HG03108 (cell line): ENCODE data around the gene HSPB3.
"Not testable (repeated sequence)": the region's sequence is repeated elsewhere in the genome, so short reads cannot be mapped to it uniquely, and the experiment has no call there.

Experiments used
- ATAC-seq: cut with Tn5 transposase; IDR thresholded peaks from one replicate; pipeline ENCODE4 v1.9.1; 2021; ENCODE audit warnings: moderate library complexity; ENCODE audit not compliant: unreplicated experiment

Gene HSPB3

DNA sequence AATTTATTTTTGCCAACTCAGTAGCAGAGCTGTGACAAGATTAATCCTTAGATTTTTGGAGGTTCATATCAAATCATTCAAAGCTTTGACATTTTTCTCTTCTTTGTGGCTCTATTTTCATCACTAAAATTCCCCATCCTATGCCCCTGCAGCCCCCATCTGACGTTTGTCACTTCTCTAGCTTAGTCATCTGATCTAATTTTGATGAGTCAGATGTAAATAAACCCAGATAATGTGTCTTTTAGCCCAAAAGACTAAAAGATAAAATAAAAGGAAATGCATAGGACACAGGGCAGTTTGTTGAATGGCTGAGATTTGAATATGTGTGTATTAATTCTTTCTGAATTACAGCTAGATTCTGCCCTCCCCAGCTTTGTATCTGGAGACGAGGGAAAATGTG is 897 bp upstream of the HSPB3 start:
- no peak for ATAC-seq

GRCh38 chr5:54457094-54457862 is 1.8 kb downstream of the HSPB3 start:
- ATAC-seq: no peak

GRCh38 chr5:54458221-54458620 is 2.7 kb downstream of the HSPB3 start:
- ATAC-seq: no peak

DNA sequence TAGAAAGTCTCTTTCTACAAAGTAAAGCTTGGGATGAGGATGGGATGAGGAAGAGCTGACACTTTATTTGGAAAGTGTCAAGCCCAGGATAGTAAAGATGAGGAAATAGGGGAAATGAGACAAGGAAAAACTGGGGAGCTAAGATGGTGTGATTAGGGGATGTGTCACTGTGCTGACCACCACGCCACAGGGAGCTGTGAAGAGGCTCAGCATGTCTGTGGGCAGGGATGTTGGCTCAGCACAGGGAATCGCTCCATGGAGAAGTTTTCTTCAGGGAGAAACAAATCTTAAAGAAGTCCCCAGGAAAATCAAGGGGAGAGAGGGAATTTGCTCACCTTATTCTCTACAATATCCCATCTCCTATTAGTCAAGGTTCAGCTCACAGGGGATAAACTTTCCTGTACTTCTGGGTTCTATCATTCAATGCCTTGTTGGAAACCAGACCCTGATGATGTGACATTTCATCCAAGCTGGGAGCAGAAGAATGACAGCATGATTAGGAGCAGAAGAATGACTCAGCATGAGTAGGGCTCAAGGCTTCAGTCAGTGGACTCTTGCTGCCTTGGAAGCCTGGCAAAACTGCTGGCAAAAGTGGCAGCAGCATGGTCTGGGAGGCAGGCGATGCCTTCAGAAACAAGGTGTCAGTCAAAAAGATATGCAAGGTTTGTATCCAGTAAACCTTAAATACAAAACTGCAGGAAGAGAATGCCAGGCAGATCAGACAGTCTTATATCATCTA is 4.9 kb downstream of the HSPB3 start:
- no peak for ATAC-seq

DNA sequence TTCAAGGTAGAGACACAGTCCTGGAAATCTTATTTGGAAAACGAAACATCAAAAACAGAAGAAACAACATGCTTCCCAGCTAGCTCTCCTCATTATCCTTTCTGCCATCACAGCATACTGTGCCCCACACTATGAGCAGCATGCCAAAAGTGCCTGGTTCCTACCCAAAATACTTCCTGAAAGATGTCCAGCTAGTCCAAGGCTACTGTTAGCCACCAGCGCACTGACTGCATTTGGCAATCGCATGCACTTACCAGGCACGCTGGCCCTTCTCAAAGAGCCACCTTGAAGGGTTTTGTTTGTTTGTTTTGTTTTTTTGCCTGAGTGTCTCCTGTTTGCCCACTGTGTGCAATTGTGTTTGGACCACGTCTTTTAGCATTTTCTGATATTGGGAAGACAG is 6.8 kb downstream of the HSPB3 start:
- ATAC-seq: no peak

- no peak for ATAC-seq
Measured at GRCh38 chr5:54463713-54464112, 8.2 kb downstream of the HSPB3 start.

GRCh38 chr5:54469622-54470021 is 14.1 kb downstream of the HSPB3 start:
- peak; percentile 74 for ATAC-seq

DNA sequence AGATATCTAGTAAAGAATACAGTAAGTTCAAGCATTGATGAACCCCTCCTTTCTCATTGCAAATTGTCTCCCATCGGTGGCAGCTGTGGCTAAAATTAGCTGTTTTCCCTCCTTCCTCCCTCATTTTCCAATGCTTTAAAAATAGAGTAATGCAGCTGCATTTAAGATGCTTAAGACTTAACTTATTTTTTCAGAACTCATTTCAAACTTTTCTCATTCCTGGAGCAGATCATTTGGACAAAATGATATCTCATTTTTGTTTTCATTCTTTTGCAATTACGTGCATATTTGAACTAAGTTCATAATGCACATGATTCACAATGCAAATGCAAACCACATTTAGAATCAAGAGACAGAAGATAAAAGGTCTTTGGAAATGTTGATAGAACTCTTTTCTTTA is 14.6 kb downstream of the HSPB3 start:
- ATAC-seq: no peak

GRCh38 chr5:54470677-54471076 is 15.2 kb downstream of the HSPB3 start:
- no peak for ATAC-seq

DNA sequence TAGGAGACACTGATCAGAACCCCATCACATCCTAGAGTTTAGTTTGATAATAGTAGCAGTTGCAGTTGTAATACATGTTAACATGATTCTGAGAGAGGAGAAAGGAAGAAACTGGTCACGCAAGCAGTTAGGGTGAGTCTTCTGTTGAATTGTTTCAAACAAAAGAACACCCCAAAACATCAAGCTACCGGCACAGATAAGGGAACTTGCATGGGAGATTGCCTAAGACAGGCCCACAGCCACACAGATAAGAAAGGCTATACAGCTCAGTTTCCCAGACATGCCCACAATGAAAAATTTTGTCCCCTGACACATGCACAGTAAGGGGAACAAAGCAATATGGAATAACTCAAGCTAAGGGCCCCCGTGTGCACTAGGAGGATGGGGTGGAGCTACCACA is 15.9 kb downstream of the HSPB3 start:
- no peak for ATAC-seq

GRCh38 chr5:54476682-54477081 is 21.2 kb downstream of the HSPB3 start:
- ATAC-seq: no peak

DNA sequence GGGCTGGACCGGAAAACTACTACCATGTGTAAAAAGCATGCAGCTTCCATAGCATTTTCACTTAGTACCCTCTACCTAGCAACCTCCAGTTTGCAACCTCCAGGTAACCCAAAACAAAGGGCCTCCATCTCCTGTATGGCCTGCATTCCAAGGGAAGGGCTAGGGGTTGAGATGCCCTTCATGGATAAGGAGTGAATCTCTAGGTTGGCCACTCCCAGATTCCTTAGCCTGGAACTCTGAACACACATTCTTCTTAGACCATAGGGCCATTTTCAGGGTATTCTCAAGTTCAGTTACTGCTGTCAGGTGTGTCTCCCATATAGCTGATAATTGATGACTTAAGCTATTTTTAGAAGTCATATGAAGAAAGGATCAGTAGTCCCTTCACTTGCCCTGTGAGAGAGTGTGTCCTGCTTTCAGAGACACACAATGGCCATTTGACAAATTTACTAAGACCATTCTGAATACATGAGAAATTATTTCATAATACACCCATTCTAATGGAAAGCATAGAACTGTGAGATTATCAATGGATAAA is 22.5 kb downstream of the HSPB3 start:
- ATAC-seq: no peak

- no peak for ATAC-seq
Measured at GRCh38 chr5:54480296-54480695, 24.8 kb downstream of the HSPB3 start.

DNA sequence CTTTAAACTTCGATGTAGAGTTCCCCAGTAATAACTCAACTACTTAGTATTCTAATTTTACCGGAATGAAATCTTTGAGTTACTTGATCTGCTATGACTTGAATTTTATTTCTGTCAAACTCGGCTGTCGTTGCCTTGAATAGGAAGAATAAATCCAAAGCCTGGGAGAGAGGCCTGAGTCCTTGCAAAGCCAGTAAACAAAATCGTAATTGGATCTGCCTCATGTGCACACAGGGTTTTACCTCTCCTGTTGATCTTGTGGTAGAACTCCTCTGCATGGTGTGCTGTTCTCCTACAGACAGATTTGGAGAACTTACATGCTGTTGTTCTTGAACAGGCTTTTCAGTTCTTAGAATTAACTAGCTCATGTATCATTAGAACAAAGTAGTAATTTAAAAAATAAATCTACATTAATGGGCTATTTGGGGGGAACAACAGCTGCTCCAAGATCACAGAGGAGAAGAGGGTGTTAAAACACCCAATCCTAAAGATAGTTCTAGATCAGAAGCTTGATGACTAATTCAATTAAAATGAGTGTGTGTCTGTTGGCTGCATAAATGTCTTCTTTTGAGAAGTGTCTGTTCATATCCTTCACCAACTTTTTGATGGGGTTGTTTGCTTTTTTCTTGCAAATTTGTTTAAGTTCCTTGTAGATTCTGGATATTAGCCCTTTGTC is 28.9 kb downstream of the HSPB3 start:
- ATAC-seq: no peak

DNA sequence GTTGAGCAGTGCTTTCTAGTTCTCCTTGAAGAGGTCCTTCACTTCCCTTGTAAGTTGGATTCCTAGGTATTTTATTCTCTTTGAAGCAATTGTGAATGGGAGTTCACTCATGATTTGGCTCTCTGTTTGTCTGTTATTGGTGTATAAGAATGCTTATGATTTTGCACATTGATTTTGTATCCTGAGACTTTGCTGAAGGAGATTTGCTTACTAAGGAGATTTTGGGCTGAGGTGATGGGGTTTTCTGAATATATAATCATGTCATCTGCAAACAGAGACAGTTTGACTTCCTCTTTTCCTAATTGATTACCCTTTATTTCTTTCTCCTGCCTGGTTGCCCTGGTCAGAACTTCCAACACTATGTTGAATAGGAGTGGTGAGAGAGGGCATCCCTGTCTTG is 30.2 kb downstream of the HSPB3 start:
- ATAC-seq: not testable (repeated sequence)

DNA sequence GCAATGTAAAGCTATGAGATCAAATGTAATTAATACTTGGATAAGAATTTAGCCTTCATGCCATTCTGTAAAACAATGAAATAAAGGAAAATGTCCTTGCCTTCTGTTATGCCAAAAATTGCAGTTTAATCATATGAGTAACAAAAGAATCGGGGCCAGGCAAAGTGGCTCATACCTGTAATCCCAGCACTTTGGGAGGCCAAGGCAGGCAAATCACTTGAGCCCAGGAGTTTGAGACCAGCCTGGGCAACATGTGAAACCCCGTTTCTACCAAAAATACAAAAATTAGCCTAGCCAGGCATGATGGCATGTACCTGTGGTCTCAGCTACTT is 34.1 kb downstream of the HSPB3 start:
- ATAC-seq: not testable (repeated sequence)

DNA sequence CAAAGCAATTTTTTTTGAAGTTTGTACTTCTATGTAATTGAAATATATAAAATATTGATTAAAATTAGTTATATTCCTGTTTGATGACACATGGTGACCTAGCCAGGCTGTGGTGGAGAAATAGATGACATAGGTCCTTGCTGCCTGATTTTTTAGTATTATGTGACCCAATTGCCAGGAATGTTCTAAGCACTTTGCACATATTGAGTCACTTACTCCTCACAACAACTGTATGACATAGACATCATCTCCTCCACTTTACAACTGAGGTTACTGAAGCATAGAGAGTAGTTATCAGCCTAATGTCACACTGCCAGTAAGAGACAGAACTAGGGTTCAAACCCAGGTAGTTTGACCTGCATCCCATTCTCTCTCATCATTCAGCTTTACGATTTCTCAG is 35.8 kb downstream of the HSPB3 start:
- no peak for ATAC-seq

GRCh38 chr5:54492178-54492577 is 36.7 kb downstream of the HSPB3 start:
- ATAC-seq: no peak

GRCh38 chr5:54495027-54495426 is 39.5 kb downstream of the HSPB3 start:
- no peak for ATAC-seq
